ENCODE measurements around the gene MIEF1.
A peak's percentile ranks its signal among the peaks of the same experiment; 100 is the strongest.

MIEF1 gene

GRCh38 chr22:39546889-39547586, 44.9 kb downstream of the MIEF1 start:
- Histone ChIP-seq H3K4me1 (ENCODE audit: control insufficient read depth, insufficient read depth, low read length) (0 out of 2 replicates have a peak, but pooled peaks cover 2% of the 10 kb centered on the region), H3K36me3 (ENCODE audit: control insufficient read depth, insufficient read depth, low read length) (no peaks in the 10 kb centered on the region), H3K27me3 (ENCODE audit: control insufficient read depth, insufficient read depth, low read length) (peaks cover 28% of the 10 kb centered on the region), H3K9me3 (ENCODE audit: control insufficient read depth, insufficient read depth, low read length) (no peaks in the 10 kb centered on the region), H3K27ac (ENCODE audit: low read depth, low read length) (no peak overlapping the region), H3K4me3 (ENCODE audit: low read depth, low read length) (no peak overlapping the region), H3K9ac (ENCODE audit: low read depth, low read length) (no peak overlapping the region)

GRCh38 chr22:39547587-39547947, 45.5 kb downstream of the MIEF1 start:
- H3K27me3 ChIP-seq (ENCODE audit: control insufficient read depth, insufficient read depth, low read length) = peaks cover 28% of the 10 kb centered on the region
- H3K4me1 ChIP-seq (ENCODE audit: control insufficient read depth, insufficient read depth, low read length) = 0 out of 2 replicates have a peak, but pooled peaks cover 2% of the 10 kb centered on the region
- H3K9ac ChIP-seq (ENCODE audit: low read depth, low read length) = no peak overlapping the region
- no peak overlapping the region for H3K27ac ChIP-seq (ENCODE audit: low read depth, low read length)
- no peaks in the 10 kb centered on the region for H3K36me3 ChIP-seq (ENCODE audit: control insufficient read depth, insufficient read depth, low read length)
- no peaks in the 10 kb centered on the region for H3K9me3 ChIP-seq (ENCODE audit: control insufficient read depth, insufficient read depth, low read length)
- H3K4me3 ChIP-seq (ENCODE audit: low read depth, low read length) = no peak overlapping the region

- Histone ChIP-seq H3K36me3 (ENCODE audit: control insufficient read depth, insufficient read depth, low read length) (no peaks in the 10 kb centered on the region), H3K27ac (ENCODE audit: low read depth, low read length) (no peak overlapping the region), H3K9me3 (ENCODE audit: control insufficient read depth, insufficient read depth, low read length) (no peaks in the 10 kb centered on the region), H3K4me1 (ENCODE audit: control insufficient read depth, insufficient read depth, low read length) (no peaks in the 10 kb centered on the region), H3K4me3 (ENCODE audit: low read depth, low read length) (no peak overlapping the region), H3K27me3 (ENCODE audit: control insufficient read depth, insufficient read depth, low read length) (peaks cover 48% of the 10 kb centered on the region), H3K9ac (ENCODE audit: low read depth, low read length) (no peak overlapping the region)
Measured at GRCh38 chr22:39553429-39553828, 51.3 kb downstream of the MIEF1 start.

GRCh38 chr22:39554151-39554550, 52.1 kb downstream of the MIEF1 start:
- Histone ChIP-seq H3K9ac (ENCODE audit: low read depth, low read length) (no peak overlapping the region), H3K27ac (ENCODE audit: low read depth, low read length) (no peak overlapping the region), H3K27me3 (ENCODE audit: control insufficient read depth, insufficient read depth, low read length) (peaks cover 55% of the 10 kb centered on the region), H3K9me3 (ENCODE audit: control insufficient read depth, insufficient read depth, low read length) (no peaks in the 10 kb centered on the region), H3K4me3 (ENCODE audit: low read depth, low read length) (no peak overlapping the region), H3K4me1 (ENCODE audit: control insufficient read depth, insufficient read depth, low read length) (no peaks in the 10 kb centered on the region), H3K36me3 (ENCODE audit: control insufficient read depth, insufficient read depth, low read length) (no peaks in the 10 kb centered on the region)

- Histone ChIP-seq H3K4me3 (ENCODE audit: low read depth, low read length) (peak overlapping the region; percentile 40; the same call in 1 of the 2 replicates), H3K36me3 (ENCODE audit: control insufficient read depth, insufficient read depth, low read length) (no peaks in the 10 kb centered on the region), H3K9ac (ENCODE audit: low read depth, low read length) (no peak overlapping the region), H3K27ac (ENCODE audit: low read depth, low read length) (no peak overlapping the region), H3K27me3 (ENCODE audit: control insufficient read depth, insufficient read depth, low read length) (peaks cover 70% of the 10 kb centered on the region), H3K9me3 (ENCODE audit: control insufficient read depth, insufficient read depth, low read length) (no peaks in the 10 kb centered on the region), H3K4me1 (ENCODE audit: control insufficient read depth, insufficient read depth, low read length) (peaks cover 6% of the 10 kb centered on the region; the same call in 1 of the 2 replicates)
Measured at GRCh38 chr22:39556970-39557841, 55.1 kb downstream of the MIEF1 start.

GRCh38 chr22:39558254-39558727, 56.2 kb downstream of the MIEF1 start:
- Histone ChIP-seq H3K4me3 (ENCODE audit: low read depth, low read length) (peak overlapping the region; percentile 48; the same call in 1 of the 2 replicates), H3K4me1 (ENCODE audit: control insufficient read depth, insufficient read depth, low read length) (peaks cover 6% of the 10 kb centered on the region; the same call in 1 of the 2 replicates), H3K27me3 (ENCODE audit: control insufficient read depth, insufficient read depth, low read length) (peaks cover 70% of the 10 kb centered on the region), H3K36me3 (ENCODE audit: control insufficient read depth, insufficient read depth, low read length) (no peaks in the 10 kb centered on the region), H3K9me3 (ENCODE audit: control insufficient read depth, insufficient read depth, low read length) (no peaks in the 10 kb centered on the region), H3K9ac (ENCODE audit: low read depth, low read length) (no peak overlapping the region), H3K27ac (ENCODE audit: low read depth, low read length) (no peak overlapping the region)

- Histone ChIP-seq H3K27ac (ENCODE audit: low read depth, low read length) (no peak overlapping the region), H3K27me3 (ENCODE audit: control insufficient read depth, insufficient read depth, low read length) (peaks cover 69% of the 10 kb centered on the region)
Measured at GRCh38 chr22:39558950-39559349, 56.9 kb downstream of the MIEF1 start.

GRCh38 chr22:39559456-39560105, 57.5 kb downstream of the MIEF1 start:
- Histone ChIP-seq H3K4me3 (ENCODE audit: low read depth, low read length) (no peak overlapping the region), H3K27ac (ENCODE audit: low read depth, low read length) (no peak overlapping the region), H3K9ac (ENCODE audit: low read depth, low read length) (no peak overlapping the region), H3K27me3 (ENCODE audit: control insufficient read depth, insufficient read depth, low read length) (peaks cover 63% of the 10 kb centered on the region), H3K4me1 (ENCODE audit: control insufficient read depth, insufficient read depth, low read length) (peaks cover 6% of the 10 kb centered on the region; the same call in 1 of the 2 replicates), H3K36me3 (ENCODE audit: control insufficient read depth, insufficient read depth, low read length) (no peaks in the 10 kb centered on the region), H3K9me3 (ENCODE audit: control insufficient read depth, insufficient read depth, low read length) (no peaks in the 10 kb centered on the region)

More at GRCh38 chr22:39558950-39559349, 56.9 kb downstream of the MIEF1 start:
- Histone ChIP-seq H3K9me3 (ENCODE audit: control insufficient read depth, insufficient read depth, low read length) (no peaks in the 10 kb centered on the region), H3K4me1 (ENCODE audit: control insufficient read depth, insufficient read depth, low read length) (peaks cover 6% of the 10 kb centered on the region; the same call in 1 of the 2 replicates), H3K9ac (ENCODE audit: low read depth, low read length) (no peak overlapping the region), H3K4me3 (ENCODE audit: low read depth, low read length) (no peak overlapping the region), H3K36me3 (ENCODE audit: control insufficient read depth, insufficient read depth, low read length) (no peaks in the 10 kb centered on the region)

GRCh38 chr22:39560127-39560526, 58.0 kb downstream of the MIEF1 start:
- Histone ChIP-seq H3K4me1 (ENCODE audit: control insufficient read depth, insufficient read depth, low read length) (peaks cover 6% of the 10 kb centered on the region; the same call in 1 of the 2 replicates), H3K9me3 (ENCODE audit: control insufficient read depth, insufficient read depth, low read length) (no peaks in the 10 kb centered on the region), H3K9ac (ENCODE audit: low read depth, low read length) (no peak overlapping the region), H3K27me3 (ENCODE audit: control insufficient read depth, insufficient read depth, low read length) (peaks cover 59% of the 10 kb centered on the region), H3K27ac (ENCODE audit: low read depth, low read length) (no peak overlapping the region), H3K4me3 (ENCODE audit: low read depth, low read length) (no peak overlapping the region), H3K36me3 (ENCODE audit: control insufficient read depth, insufficient read depth, low read length) (no peaks in the 10 kb centered on the region)

- H3K9ac ChIP-seq (ENCODE audit: low read depth, low read length) = no peak overlapping the region
- no peaks in the 10 kb centered on the region for H3K36me3 ChIP-seq (ENCODE audit: control insufficient read depth, insufficient read depth, low read length)
- no peak overlapping the region for H3K27ac ChIP-seq (ENCODE audit: low read depth, low read length)
Measured at GRCh38 chr22:39562839-39563489, 60.9 kb downstream of the MIEF1 start.

More at GRCh38 chr22:39562839-39563489, 60.9 kb downstream of the MIEF1 start:
- Histone ChIP-seq H3K27me3 (ENCODE audit: control insufficient read depth, insufficient read depth, low read length) (peaks cover 34% of the 10 kb centered on the region), H3K9me3 (ENCODE audit: control insufficient read depth, insufficient read depth, low read length) (no peaks in the 10 kb centered on the region), H3K4me3 (ENCODE audit: low read depth, low read length) (no peak overlapping the region), H3K4me1 (ENCODE audit: control insufficient read depth, insufficient read depth, low read length) (peaks cover 6% of the 10 kb centered on the region; the same call in 1 of the 2 replicates)
